Activated CD4-positive, alpha-beta T cell treated with anti-CD3 and anti-CD28 coated beads, Interleukin-2, Interleukin-4, amounts not matched to agents 100 ng/mL and 50 ng/mL, durations not matched to agents 16 hours and 8 hours (primary cell): ENCODE results near the gene COG1.
"Not testable (repeated sequence)": the region's sequence is repeated elsewhere in the genome, so short reads cannot be mapped to it uniquely, and the experiment has no call there.

ENCODE experiments used
- DNase-seq: peaks from one replicate; pipeline ENCODE4 v3.0.0-alpha.2; 2020; ENCODE audit warnings: low spot score

COG1 gene, protein sequence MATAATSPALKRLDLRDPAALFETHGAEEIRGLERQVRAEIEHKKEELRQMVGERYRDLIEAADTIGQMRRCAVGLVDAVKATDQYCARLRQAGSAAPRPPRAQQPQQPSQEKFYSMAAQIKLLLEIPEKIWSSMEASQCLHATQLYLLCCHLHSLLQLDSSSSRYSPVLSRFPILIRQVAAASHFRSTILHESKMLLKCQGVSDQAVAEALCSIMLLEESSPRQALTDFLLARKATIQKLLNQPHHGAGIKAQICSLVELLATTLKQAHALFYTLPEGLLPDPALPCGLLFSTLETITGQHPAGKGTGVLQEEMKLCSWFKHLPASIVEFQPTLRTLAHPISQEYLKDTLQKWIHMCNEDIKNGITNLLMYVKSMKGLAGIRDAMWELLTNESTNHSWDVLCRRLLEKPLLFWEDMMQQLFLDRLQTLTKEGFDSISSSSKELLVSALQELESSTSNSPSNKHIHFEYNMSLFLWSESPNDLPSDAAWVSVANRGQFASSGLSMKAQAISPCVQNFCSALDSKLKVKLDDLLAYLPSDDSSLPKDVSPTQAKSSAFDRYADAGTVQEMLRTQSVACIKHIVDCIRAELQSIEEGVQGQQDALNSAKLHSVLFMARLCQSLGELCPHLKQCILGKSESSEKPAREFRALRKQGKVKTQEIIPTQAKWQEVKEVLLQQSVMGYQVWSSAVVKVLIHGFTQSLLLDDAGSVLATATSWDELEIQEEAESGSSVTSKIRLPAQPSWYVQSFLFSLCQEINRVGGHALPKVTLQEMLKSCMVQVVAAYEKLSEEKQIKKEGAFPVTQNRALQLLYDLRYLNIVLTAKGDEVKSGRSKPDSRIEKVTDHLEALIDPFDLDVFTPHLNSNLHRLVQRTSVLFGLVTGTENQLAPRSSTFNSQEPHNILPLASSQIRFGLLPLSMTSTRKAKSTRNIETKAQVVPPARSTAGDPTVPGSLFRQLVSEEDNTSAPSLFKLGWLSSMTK

DNA sequence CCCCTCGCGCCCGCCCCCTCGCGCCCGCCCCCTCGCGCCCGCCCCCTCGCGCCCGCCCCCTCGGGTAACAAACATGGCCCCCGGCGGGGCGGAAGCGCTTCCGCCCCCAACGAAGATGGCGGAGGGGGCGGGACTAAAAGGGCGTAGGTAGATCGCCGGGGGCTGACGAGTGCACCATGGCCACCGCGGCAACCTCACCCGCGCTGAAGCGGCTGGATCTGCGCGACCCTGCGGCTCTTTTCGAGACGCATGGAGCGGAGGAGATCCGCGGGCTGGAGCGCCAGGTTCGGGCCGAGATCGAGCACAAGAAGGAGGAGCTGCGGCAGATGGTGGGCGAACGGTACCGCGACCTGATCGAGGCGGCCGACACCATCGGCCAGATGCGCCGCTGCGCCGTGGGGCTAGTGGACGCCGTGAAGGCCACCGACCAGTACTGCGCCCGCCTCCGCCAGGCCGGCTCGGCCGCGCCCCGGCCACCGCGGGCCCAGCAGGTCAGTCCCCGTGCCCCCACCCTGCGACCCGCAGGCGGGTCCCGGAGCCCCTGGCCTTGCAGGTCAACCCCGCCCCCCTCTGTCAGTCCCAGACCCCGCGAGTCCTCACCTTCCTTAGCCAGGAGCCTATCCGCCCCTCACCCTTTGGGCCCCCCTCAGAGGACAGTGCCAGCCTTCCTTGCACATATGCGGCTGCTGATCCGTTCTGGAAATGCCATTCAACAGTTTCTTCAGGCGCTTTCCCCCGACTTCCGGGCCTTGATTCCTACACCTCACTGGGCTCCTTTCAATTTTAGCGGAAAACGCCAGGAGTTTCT, at the start of gene COG1:
Gene COG1, plus strand, starts transcription at position 162 of the 808 bp plus-strand sequence. Its CDS starts 15 bp downstream, at position 177.
- peak; percentile 84 for DNase-seq

DNA sequence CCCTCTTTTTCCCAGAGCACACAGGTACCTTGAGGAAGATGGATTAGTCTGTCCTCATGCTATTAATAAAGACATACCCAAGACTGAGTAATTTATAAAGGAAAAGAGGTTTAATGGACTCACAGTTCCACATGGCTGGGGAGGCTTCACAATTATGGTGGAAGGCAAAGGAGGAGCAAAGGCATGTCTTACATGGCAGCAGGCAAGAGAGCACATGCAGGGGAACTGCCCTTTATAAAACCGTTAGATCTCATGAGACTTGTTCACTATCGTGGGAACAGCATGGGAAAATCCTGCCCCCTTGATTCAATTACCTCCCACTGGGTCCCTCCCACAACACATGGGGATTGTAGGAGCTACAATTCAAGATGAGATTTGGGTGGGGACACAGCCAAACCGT, 48.6 kb upstream of the COG1 start:
- DNase-seq, result not testable (repeated sequence)

DNA sequence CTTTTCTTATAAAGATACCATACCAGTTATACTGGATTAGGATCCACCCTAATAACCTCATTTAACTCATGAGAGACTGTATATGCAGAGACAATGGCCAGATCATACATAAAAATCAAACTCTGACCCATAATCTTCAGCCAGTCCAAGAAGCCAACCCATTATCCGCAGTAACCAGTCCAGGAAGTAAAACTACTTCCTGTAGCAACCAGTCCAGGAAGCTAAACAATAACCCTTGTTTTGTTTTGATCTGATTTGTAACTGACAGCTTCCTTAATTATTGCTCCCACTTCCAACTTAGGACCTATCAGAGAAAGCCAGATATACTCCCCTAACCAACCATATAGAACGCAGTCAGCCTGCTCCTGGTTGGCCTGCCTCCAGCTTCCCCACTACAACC, 47.2 kb upstream of the COG1 start:
- no peak for DNase-seq

DNA sequence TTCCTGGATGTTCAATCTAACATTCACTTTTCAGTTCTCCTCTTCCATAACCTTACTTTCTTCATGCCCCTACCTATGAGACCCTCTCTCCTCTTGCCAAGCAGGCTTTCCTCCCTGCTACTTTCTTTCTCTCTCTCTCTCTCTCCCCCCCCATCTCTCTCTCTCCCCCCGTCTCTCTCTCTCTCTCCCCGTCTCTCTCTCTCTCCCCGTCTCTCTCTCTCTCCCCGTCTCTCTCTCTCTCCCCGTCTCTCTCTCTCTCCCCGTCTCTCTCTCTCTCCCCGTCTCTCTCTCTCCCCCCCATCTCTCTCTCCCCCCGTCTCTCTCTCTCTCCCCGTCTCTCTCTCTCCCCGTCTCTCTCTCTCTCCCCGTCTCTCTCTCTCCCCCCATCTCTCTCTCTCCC, 45.1 kb upstream of the COG1 start:
- DNase-seq, result not testable (repeated sequence)

DNA sequence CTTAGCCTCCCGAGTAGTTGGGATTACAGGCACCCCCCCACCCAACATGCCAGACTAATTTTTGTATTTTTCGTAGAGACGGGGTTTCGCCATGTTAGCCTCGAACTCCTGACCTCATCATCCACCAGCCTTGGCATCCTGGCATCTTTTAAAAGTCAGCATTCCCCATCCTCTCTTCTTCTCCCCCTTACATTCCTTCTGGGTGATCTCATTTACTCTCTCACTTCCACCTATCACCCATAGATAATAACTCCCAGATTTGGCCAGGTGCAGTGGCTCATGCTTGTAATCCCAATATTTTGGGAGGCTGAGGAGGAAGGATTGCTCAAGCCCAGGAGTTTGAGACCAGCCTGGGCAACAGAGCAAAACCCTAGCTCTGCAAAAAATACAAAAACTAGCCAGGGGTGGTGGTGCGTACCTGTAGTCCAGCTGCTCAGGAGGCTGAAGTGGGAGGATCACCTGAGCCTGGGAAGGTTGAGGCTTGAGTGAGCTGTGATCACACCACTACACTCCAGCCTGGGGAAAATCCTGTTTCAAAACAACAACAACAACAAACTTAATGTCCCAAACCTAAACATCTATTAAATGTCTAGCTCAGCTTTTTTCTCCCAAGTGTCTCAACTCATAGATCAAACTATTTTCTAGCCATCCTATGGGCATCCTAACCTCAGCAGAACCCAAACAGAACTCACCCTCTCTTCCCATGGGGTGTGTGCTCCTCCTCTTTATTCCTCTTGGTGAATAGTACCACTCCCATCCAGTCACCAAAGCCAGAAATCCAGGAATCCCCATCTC, 44.1 kb upstream of the COG1 start:
- DNase-seq, result no peak

DNA sequence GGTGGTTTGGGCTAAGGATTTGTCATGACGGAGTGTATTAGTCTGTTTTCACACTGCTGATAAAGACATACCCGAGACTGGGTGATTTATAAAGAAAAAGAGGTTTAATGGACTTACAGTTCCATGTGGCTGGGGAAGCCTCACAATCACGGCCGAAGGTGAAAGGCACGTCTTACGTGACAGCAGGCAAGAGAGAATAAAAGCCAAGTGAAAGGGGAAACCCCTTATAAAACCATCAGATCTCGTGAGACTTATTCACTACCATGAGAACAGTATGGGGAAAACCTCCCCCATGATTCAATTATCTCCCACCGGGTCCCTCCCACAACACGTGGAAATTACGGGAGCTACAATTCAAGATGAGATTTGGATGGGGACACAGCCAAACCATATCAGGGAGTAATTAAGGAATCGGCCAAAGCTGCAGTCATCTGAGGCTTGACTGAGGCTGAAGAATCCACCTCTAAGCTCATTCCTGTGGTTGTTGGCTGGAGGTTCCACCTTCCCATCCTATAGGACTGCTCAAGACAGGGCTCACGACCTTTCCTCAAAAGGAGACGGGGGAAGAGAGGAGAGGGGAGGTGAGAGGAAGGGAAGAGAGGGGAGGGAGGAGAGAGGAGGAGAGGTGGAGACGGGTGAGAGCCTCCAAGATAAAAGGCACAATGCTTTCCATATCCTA, 42.1 kb upstream of the COG1 start:
- not testable (repeated sequence) for DNase-seq

DNA sequence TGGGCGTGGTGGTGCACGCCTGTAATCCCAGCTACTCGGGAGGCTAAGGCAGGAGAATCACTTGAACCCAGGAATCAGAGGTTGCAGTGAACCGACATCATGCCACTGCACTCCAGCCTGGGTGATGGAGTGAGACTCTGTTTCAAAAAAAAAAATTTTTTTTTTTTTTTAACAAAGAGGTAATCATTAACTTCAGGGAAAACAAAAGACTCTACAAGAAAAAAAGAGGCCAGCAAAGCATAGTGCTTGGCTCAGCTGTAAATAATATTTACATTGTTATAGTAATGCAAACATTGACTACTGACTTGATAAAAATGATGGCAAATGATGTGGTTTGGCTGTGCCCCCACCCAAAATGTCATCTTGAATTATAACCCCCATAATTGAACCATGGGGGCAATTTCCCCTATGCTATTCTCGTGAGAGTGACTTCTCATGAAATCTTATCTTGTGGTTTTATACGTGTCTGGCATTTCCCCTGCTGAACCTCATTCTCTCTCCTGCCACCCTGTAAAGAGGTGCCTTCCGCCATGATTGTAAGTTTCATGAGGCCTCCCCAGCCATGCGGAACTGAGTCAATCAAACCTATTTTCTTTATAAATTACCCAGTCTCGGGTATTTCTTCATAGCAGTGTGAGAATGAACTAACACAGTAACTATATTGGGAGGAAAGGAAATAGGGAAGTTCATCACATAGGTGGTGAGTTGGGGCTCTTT, 40.8 kb upstream of the COG1 start:
- no peak for DNase-seq

DNA sequence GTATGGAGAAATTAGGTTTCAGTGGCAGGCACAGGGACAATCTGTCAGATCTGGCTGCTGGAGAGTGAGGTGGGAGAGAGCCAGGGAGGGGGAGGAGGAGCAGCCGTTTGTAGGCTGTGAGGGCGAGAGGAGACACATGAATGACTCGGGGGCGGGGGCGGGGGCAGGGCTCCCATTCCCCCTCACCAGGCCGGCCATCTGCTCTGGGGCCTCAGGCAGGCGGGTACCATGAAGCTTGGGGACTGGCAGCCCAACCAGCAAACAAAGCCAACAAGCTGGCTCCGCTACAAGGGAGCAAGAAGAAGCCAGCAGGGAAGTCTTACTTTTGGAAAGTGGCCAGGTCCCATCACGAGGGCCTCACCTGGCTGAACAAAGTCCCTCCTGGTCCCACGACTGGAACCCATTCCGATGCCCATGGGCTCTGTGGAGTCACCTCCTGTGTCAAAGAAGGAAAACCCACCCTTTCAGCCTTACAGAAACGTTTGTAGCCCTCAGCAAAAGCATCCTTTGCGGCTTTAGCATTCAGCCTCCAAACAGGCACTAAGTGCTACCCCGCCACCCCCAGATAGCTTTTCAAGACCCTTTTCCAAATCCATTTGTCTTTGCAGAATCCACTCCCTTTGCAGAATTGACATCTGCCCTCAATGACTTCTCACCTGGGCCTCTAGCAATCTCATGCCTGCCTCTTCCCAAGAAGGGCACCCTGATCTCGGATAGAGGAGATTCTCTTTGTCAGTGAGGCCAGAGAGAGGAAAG, 37.3 kb upstream of the COG1 start:
- DNase-seq, result no peak

DNA sequence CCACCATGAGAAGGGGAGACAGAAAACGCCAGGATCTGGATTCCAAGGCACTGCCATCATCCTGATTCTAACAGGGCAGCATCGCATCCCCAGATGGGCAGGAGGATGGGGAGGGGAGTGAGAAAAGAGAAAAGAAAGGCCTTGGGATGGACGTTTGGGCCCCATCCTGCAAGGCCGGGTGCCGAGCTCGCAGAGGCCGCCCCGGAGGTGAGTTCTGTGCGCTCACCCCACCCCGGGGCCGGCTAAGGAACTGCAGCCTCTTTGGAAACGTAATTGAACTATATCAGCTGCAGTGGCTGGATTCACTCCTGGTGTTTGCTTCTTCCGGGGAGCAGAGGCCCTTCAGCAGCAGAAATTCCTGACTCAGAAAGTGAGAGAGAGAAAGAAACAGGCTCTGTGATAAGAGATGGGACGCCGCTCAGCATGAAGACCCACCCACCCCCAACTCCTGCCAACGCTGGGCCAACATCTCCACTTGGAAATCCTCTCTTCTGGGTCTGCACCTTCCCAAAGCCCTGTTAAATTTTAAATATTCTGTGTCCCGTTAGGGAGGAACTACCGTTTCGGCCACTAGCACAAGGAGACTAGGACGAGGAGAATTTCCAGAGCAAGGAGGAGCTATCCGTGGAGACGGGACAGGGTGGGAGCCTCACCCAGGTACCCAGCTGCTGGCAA, 36.6 kb upstream of the COG1 start:
- peak; percentile 60 for DNase-seq

DNA sequence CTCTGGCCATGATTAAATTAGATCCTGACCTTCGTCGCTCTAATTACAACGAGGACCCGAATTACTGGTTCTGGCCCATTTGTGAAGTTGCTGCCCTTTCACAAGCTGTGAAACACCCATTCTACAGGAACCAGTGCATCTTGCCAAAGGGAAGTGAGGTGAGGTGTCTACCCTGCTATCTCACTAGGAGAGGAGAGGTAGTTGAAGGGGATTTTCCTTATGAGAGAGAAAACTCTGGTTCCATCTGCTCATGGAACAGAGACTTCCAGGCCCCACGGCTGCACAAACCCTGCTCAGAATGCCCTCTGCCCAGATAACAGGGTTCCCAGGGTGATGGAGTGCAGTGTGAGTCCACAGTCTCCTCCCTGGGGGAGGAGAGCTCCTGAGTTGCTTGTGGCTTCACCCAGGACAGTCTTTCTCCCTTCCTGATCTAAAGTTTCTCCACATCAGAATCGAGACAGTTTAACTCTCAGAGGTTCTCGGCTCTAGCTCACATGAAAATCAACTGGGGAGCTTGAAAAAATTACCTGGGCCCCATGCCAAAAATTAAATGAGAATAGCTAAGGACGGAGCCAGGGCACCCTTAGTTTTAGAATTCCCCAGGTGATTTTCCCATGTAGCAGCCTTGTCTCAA, 35.9 kb upstream of the COG1 start:
- no peak for DNase-seq

DNA sequence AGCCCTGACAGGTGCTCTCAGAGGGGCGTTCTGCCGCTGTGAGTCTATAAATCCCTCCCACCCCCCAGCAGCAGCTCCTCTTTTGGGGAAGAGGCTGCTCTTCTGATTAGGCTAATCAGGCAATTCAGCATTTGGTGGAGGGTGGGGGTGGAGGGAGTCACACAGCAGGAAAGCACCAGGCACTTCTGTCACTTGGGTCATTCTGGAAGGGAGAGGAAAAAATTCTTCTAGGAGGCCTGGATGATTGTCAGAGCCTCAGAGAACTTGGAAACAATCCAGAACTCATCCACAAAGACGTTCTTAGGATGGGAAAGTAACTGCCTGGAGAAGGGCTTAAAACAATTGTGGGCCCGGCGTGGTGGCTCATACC, 35.3 kb upstream of the COG1 start:
- DNase-seq, result no peak

DNA sequence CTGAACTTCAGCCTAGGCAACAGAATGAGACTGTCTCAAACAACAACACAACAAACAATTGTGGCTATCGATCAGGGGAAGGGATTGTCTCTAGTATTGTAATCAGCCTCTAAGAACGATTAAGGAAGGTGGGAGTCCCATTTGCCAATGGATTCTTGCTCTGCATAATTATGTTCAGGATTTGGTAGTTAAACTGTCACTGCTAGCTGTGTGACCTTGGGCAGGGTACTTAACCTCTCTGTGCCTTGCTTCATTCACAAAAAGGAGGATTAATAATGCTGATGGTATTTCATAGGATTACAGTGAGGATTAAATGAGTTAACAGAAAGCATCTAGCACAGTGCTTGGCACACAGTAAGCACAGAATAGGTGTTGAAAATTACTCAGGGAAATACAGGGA, 34.7 kb upstream of the COG1 start:
- no peak for DNase-seq

DNA sequence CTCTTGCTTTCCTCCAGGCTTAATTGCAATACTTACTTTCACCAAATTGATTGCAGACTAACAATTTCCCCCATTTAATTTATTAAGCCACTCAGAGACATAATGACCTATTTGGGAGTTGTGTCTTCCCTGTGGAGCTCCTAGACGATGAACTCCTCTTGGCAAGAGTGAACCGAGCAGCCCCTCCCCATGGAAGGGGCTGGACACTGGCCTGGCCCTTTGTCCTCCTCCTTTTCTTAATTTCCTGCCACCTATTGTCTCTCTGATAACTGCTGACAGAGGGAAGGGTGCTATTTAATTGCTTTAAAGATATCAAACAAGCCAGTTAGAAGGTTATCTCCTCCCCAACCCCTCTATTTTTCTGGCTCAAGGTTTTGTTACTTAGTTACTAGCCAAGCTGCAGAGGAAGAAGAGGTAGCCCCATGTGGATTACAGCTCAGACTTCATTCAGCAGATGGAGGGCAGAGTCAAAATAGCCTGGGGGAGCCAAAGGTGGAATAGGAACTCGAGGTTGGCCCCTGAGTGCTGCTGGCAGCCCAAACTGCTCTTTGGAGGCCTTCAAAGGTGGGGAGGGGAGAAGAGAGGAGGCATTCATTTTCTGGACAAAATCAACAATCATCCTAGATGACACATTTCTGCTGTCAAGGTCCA, 31.8 kb upstream of the COG1 start:
- DNase-seq, result no peak

DNA sequence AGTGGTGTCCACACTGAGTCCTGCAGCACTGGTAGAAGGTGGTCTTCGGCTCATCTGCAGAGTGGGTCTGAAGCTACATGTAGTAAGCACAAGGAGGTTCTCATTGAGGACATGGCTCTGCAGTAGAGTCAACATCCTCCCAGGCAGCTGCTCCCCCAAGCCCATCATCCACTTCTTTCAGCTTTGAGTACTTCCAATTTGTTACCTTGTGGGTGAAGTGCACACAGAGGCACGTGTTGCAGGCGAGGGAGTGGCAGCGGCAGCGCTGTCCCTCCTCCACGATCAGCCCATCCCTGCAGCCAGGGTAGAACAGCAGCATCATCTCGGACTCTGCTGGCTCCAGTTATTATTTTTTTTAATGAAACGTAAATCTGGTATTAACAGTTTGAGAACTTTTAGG, 29.8 kb upstream of the COG1 start:
- DNase-seq, result no peak

DNA sequence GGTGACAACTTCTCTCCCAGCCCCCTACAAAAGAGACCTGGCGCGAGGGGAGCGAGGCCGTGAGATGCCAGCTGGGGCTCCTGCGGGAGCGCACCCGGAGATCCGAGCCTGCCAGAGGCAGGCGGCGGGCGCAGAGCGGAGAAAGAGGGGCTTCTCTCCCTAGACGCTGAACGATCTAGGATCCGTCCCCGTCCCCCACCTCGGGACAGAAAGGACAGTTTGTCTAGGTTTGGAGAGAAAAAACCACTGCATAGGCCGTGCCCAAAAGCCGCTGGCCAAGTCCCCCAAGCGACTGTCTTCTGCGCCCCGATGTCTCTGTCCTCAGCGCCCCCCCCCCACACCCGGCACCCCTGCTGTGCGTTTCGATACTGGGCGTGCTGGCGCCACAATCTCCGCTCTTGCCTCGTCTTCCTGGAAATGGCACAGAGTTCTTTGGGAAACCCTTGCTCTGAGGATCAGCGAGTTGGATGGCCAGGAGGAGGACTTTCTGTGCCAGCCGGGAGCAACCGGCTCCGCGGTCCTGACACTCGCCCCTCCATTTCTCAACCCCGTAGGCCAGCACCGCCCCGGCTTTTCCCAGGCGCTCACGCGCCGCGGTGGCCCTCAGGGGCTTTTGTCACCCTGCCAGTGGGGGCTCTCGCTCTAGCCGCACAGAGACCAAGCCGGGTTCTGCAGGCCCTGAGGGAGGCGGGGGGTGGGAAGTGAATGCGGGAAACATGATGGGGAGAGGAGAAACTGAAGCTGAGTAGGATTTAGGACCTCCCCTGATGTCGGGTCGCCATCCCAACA, 27.0 kb upstream of the COG1 start:
- no peak for DNase-seq

DNA sequence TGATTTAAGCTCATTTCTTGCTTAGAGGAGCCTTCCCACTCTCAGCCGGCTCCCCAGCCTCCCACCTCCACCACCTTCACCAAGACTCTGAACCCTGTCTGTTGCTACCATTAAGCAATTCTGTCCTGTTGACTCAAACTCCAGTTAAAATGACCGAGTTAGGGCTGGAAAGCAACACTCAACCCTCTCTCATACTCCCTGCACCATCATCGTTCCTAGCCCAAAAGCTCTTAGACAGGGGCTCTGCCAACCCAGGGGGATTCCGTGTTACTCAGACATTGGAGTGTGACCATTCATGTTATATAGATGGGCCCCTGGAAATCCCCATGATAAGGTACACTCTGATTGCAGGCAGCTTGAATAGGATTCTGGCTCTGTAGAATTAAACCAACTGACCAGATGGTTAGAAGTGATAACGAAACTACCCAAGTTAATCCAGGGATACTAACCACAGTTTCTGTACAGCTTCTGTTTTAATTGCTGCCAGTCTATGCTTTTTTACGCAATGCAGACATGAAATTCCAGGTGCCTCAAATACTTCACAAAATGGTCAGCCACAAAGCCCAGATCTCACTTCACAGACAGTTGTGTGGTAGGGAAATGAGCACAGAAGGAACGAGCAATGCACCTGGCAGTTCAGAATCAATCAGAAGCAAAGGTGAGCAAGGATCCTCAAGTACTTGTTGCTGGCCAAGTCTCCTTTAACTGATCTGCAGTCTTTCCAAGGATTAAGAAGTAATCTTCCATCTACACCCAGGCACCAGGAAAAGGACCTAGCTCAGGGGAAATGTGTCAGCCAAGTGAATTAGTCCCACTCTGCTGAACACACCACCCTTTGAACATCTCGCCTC, 25.9 kb upstream of the COG1 start:
- DNase-seq, result no peak
